K562 (cell line): ENCODE results near the gene PXK. TPM values are rescaled to one million over a fixed set of nuclear protein-coding genes. Genes with fewer than 3 reads are reported as not detected.

ENCODE experiments used
- ATAC-seq: fragments of 200-7000 bp; cut with Tn5 transposase; 3 replicates; pipeline ENCODE4 v1.9.1; 2020; ENCODE audit warnings: moderate library complexity
- BruUV-seq: library from RNA; stranded (reverse); fragments of 400-500 nt; replicated peaks from 2 replicates; lab custom pipeline; 2021; lab: Mats Ljungman, UMichigan
- CTCF ChIA-PET: fragments of 300-600 bp; formaldehyde crosslinking; extraction: SDS; loops from one replicate; lab custom pipeline; 2021; ENCODE audit warnings: low intra/inter-chr PET ratio; lab: Yijun Ruan, JAX
- POLR2A ChIA-PET: fragments of 300-600, 350-650 bp; sonication (Branson Sonifier 250); formaldehyde crosslinking; extraction: SDS; loops from one replicate; lab custom pipeline; 2021; ENCODE audit warnings: antibody characterized with exemption, inconsistent platforms; lab: Yijun Ruan, JAX
- DNase-seq, 4 experiments: peaks; one replicate each; pipeline versions ENCODE4 v3.0.0 to v3.0.0-alpha.2; 2011 to 2018; ENCODE audit warnings: low spot score in 3 of 4, mixed read lengths in 3 of 4; ENCODE audit errors: extremely low read depth in 1 of 4
- FAIRE-seq: peaks from 2 replicates; lab custom pipeline; 2011; peaks lifted over from hg19 to GRCh38; lab: Jason Lieb, UNC
- H2AFZ ChIP-seq: 2 replicates; pipeline ENCODE4 v1.6.0; 2011; ENCODE audit warnings: low read depth, low read length, control low read depth, inconsistent platforms
- H3K27ac ChIP-seq: fragments of 200-600 bp; 3 replicates; pipeline ENCODE4 v1.8.0; 2011; ENCODE audit warnings: low read depth, mild to moderate bottlenecking, control low read depth, inconsistent platforms, low read length, moderate library complexity, mixed read lengths; ENCODE audit errors: extremely low read depth
- H3K27me3 ChIP-seq, 2 experiments: fragments of 300-600 bp in 1 of 2; 2 replicates in 1 of 2; 3 replicates in 1 of 2; pipeline versions ENCODE4 v1.6.0 to v1.8.0; 2011; ENCODE audit warnings: inconsistent platforms in 2 of 2, low read length in 2 of 2, mild to moderate bottlenecking in 1 of 2, mixed read lengths in 1 of 2, moderate library complexity in 1 of 2; ENCODE audit not compliant: control insufficient read depth in 2 of 2, insufficient read depth in 2 of 2
- H3K36me3 ChIP-seq: fragments of 300-600 bp; 3 replicates; pipeline ENCODE4 v1.8.0; 2011; ENCODE audit warnings: mild to moderate bottlenecking, low read length, inconsistent platforms; ENCODE audit not compliant: control insufficient read depth, insufficient read depth
- H3K4me1 ChIP-seq, 2 experiments: fragments of 200-600 bp in 1 of 2; replicated peaks in 1 of 2; 2 replicates in 1 of 2; 3 replicates in 1 of 2; pipeline versions ENCODE4 v1.5.1 to v1.8.0; 2011; ENCODE audit warnings: inconsistent platforms in 2 of 2, low read length in 2 of 2, mild to moderate bottlenecking in 1 of 2, mixed read lengths in 1 of 2, moderate library complexity in 1 of 2; ENCODE audit not compliant: control insufficient read depth in 2 of 2, insufficient read depth in 2 of 2
- H3K4me2 ChIP-seq: 2 replicates; pipeline ENCODE4 v1.6.1; 2011; ENCODE audit warnings: low read length, control low read depth, inconsistent platforms, mixed read lengths; ENCODE audit not compliant: insufficient read depth
- H3K4me3 ChIP-seq: fragments of 200-600 bp; sonication (generic), shearing (Covaris generic); 2 replicates; pipeline ENCODE4 v1.5.1; 2016; ENCODE audit warnings: control low read depth, inconsistent platforms
- H3K79me2 ChIP-seq: fragments of 200-600 bp; 3 replicates; pipeline ENCODE4 v1.8.0; 2011; ENCODE audit warnings: low read length, inconsistent platforms; ENCODE audit not compliant: control insufficient read depth, insufficient read depth
- H3K9ac ChIP-seq, 2 experiments: 2 replicates each; pipeline versions ENCODE4 v1.6.0 to v1.6.1; 2011; ENCODE audit warnings: low read depth in 2 of 2, low read length in 2 of 2, control low read depth in 1 of 2, inconsistent platforms in 1 of 2, mild to moderate bottlenecking in 1 of 2, mixed read lengths in 1 of 2; ENCODE audit not compliant: insufficient read depth in 1 of 2
- H3K9me1 ChIP-seq: one replicate; pipeline ENCODE4 v1.6.0; 2011; ENCODE audit warnings: inconsistent platforms, mild to moderate bottlenecking, low read length, moderate library complexity; ENCODE audit not compliant: control insufficient read depth, insufficient read depth
- H3K9me3 ChIP-seq: replicated peaks from 2 replicates; pipeline ENCODE4 v1.5.1; 2011; ENCODE audit warnings: low read depth, low read length, inconsistent platforms; ENCODE audit not compliant: control insufficient read depth, insufficient read depth
- H4K20me1 ChIP-seq: replicated peaks from 2 replicates; pipeline ENCODE4 v1.6.1; 2011; ENCODE audit warnings: low read length, inconsistent platforms, mixed read lengths; ENCODE audit not compliant: control insufficient read depth, insufficient read depth
- POLR2AphosphoS5 ChIP-seq: IDR thresholded peaks from 2 replicates; pipeline ENCODE4 v1.6.1; 2011; ENCODE audit warnings: mild to moderate bottlenecking, low read depth, low read length, moderate library complexity; ENCODE audit not compliant: control insufficient read depth, insufficient read depth
- TFE3 ChIP-seq: fragments of 450-650 bp; formaldehyde crosslinking; IDR thresholded peaks from 2 replicates; pipeline ENCODE4 v1.4.0; 2020; ENCODE audit warnings: mild to moderate bottlenecking, mixed read lengths
- ZBTB12 ChIP-seq: fragments of 250-450 bp; sonication (Bioruptor Pico); IDR thresholded peaks from 2 replicates; pipeline ENCODE4 v1.4.0; 2020
- WGBS: fragments of 100-300 bp; shearing (Covaris generic); methylation state at CpG from one replicate; pipeline ENCODE4 v1.1.6; 2016; ENCODE audit warnings: low coverage, mixed read lengths; ENCODE audit not compliant: insufficient coverage; ENCODE audit errors: missing lambda C conversion rate; 5-methylcytosine and 5-hydroxymethylcytosine counted together
- in situ Hi-C: fragments of 300-500 bp; cut with MboI; formaldehyde crosslinking; loops from 4 replicates; pipeline ENCODE4 v1.15.0; 2018; ENCODE audit warnings: inconsistent platforms, mixed read lengths
- intact Hi-C: fragments of 100-400 bp; cut with micrococcal nuclease; formaldehyde crosslinking; loops from 2 replicates; pipeline ENCODE4 v1.14.2; 2022
- polyA plus RNA-seq, 8 experiments: library from polyadenylated mRNA; depleted of rRNA in 4 of 8; stranded (reverse) in 5 of 8; unstranded in 3 of 8; fragments of >200 nt; fragmentation: Nextera tagmentation in 2 of 8; fragmentation: Illumina TruSeq in 1 of 8; extraction: Ambion mirVana in 2 of 8; extraction: Trizol in 1 of 8; gene quantifications; 2 replicates each; pipeline versions ENCODE4 v1.2.1 to v1.2.3, GENCODE V29; 2011 to 2014; ENCODE audit warnings: inconsistent platforms in 1 of 8, missing spikeins in 1 of 8
- total RNA-seq, 7 experiments: library from RNA; depleted of rRNA in 6 of 7; stranded (reverse); fragments of >200 nt in 6 of 7; fragmentation: Illumina TruSeq in 2 of 7; extraction: Trizol in 2 of 7; gene quantifications; 2 replicates each; pipeline versions ENCODE4 v1.2.1 to v1.2.3, GENCODE V29; 2011 to 2021; ENCODE audit warnings: low replicate concordance in 1 of 7

The PXK gene
- total and polyA plus RNA-seq, 9 of the 15 experiments (the other 6 are each of a cell fraction or from before 2014, with no cell fraction given) = 3.3 to 19.9 (median 11.3) TPM

GRCh38 chr3:58398669-58399333 lies 66.1 kb downstream of the PXK start:
- H3K4me3 ChIP-seq = no peak overlapping the region
- ChIA-PET POLR2A (no interaction called here), CTCF (no interaction called here)
- intact Hi-C loops (no loop called here), in situ Hi-C loops (no loop called here)
- H3K27ac ChIP-seq = no peak overlapping the region
- FAIRE-seq (no peak), DNase-seq (no peak), ATAC-seq (no peak)
- H3K36me3 ChIP-seq = peaks cover 24% of the 10 kb centered on the region; the same call in 2 of the 3 replicates
- no peaks in the 10 kb centered on the region for H4K20me1 ChIP-seq
- H3K9me3 ChIP-seq = no peaks in the 10 kb centered on the region
- no TSS peak for BruUV-seq
- no peaks in the 10 kb centered on the region for H3K9me1 ChIP-seq
- H3K4me2 ChIP-seq = no peak overlapping the region
- H2AFZ ChIP-seq = no peak overlapping the region
- H3K27me3 ChIP-seq = no peaks in the 10 kb centered on the region
- no peaks in the 10 kb centered on the region for H3K4me1 ChIP-seq
- no peak overlapping the region for H3K9ac ChIP-seq
- TF ChIP-seq TFE3 (CRISPR knock-in tag) (no peak), ZBTB12 (CRISPR knock-in tag) (no peak), POLR2AphosphoS5 (no peak)
- WGBS = 89% methylated on average over 9 of the region's 9 CpGs
- H3K79me2 ChIP-seq = no peaks in the 10 kb centered on the region
